Measurements from ENCODE around the gene XPO4. TPM values are rescaled to one million over a fixed set of nuclear protein-coding genes. Genes with fewer than 3 reads are reported as not detected.

The XPO4 gene
- total RNA-seq, 1 donor from 2014 or later: 23.7 TPM

- H3K4me1 Mint-ChIP-seq (ENCODE audit: low read depth): peaks cover 3% of the 10 kb centered on the region
- H3K36me3 Mint-ChIP-seq (ENCODE audit: insufficient read depth): peaks cover 10% of the 10 kb centered on the region
- no peak for DNase-seq (ENCODE audit: low spot score, unreplicated experiment)
- H3K9me3 Mint-ChIP-seq (ENCODE audit: low read depth): no peaks in the 10 kb centered on the region
- H3K27me3 Mint-ChIP-seq: no peaks in the 10 kb centered on the region
- H3K27ac Mint-ChIP-seq: no peak overlapping the region
- no peak overlapping the region for H3K4me3 Mint-ChIP-seq (ENCODE audit: low read depth)
- TF ChIP-seq CTCF (IDR thresholded peaks at IDR 0.05; ENCODE audit: unreplicated experiment): no peak
Measured at GRCh38 chr13:20796791-20797508, 105.6 kb downstream of the XPO4 start.

GRCh38 chr13:20789665-20790064 lies 112.9 kb downstream of the XPO4 start:
- Mint-ChIP-seq H3K9me3 (ENCODE audit: low read depth) (peaks cover 3% of the 10 kb centered on the region), H3K27ac (no peak overlapping the region), H3K27me3 (no peaks in the 10 kb centered on the region), H3K36me3 (ENCODE audit: insufficient read depth) (peaks cover 22% of the 10 kb centered on the region), H3K4me1 (ENCODE audit: low read depth) (peaks cover 16% of the 10 kb centered on the region), H3K4me3 (ENCODE audit: low read depth) (no peak overlapping the region)
- no peak for DNase-seq (ENCODE audit: low spot score, unreplicated experiment)
- TF ChIP-seq CTCF (IDR thresholded peaks at IDR 0.05; ENCODE audit: unreplicated experiment): no peak

- peaks cover 17% of the 10 kb centered on the region for H3K36me3 Mint-ChIP-seq (ENCODE audit: insufficient read depth)
- no peak overlapping the region for H3K27ac Mint-ChIP-seq
- H3K27me3 Mint-ChIP-seq: no peaks in the 10 kb centered on the region
- no peak for DNase-seq (ENCODE audit: low spot score, unreplicated experiment)
- H3K4me1 Mint-ChIP-seq (ENCODE audit: low read depth): peaks cover 16% of the 10 kb centered on the region
- no peak for TF ChIP-seq CTCF (IDR thresholded peaks at IDR 0.05; ENCODE audit: unreplicated experiment)
- H3K4me3 Mint-ChIP-seq (ENCODE audit: low read depth): no peak overlapping the region
- H3K9me3 Mint-ChIP-seq (ENCODE audit: low read depth): peaks cover 3% of the 10 kb centered on the region
Measured at GRCh38 chr13:20788312-20788711, 114.2 kb downstream of the XPO4 start.

GRCh38 chr13:20787180-20787579 lies 115.4 kb downstream of the XPO4 start:
- Mint-ChIP-seq H3K4me3 (ENCODE audit: low read depth) (no peak overlapping the region), H3K9me3 (ENCODE audit: low read depth) (peaks cover 3% of the 10 kb centered on the region), H3K27me3 (no peaks in the 10 kb centered on the region), H3K27ac (no peak overlapping the region), H3K4me1 (ENCODE audit: low read depth) (peaks cover 13% of the 10 kb centered on the region), H3K36me3 (ENCODE audit: insufficient read depth) (peaks cover 15% of the 10 kb centered on the region)
- no peak for DNase-seq (ENCODE audit: low spot score, unreplicated experiment)
- no peak for TF ChIP-seq CTCF (IDR thresholded peaks at IDR 0.05; ENCODE audit: unreplicated experiment)

- H3K9me3 Mint-ChIP-seq (ENCODE audit: low read depth): no peaks in the 10 kb centered on the region
- no peak overlapping the region for H3K27ac Mint-ChIP-seq
- TF ChIP-seq CTCF (IDR thresholded peaks at IDR 0.05; ENCODE audit: unreplicated experiment): no peak
- no peaks in the 10 kb centered on the region for H3K4me1 Mint-ChIP-seq (ENCODE audit: low read depth)
- peaks cover 3% of the 10 kb centered on the region for H3K36me3 Mint-ChIP-seq (ENCODE audit: insufficient read depth)
- no peaks in the 10 kb centered on the region for H3K27me3 Mint-ChIP-seq
- DNase-seq (ENCODE audit: low spot score, unreplicated experiment): no peak
- H3K4me3 Mint-ChIP-seq (ENCODE audit: low read depth): no peak overlapping the region
Measured at GRCh38 chr13:20782116-20782708, 120.3 kb downstream of the XPO4 start.

Data from progenitor cell of endocrine pancreas (in vitro differentiated cells).